HG03196 (cell line): ENCODE measurements around the gene RNF213.

Experiments used
- ATAC-seq: cut with Tn5 transposase; IDR thresholded peaks from one replicate; pipeline ENCODE4 v1.9.1; 2021; ENCODE audit not compliant: unreplicated experiment

RNF213 gene

DNA sequence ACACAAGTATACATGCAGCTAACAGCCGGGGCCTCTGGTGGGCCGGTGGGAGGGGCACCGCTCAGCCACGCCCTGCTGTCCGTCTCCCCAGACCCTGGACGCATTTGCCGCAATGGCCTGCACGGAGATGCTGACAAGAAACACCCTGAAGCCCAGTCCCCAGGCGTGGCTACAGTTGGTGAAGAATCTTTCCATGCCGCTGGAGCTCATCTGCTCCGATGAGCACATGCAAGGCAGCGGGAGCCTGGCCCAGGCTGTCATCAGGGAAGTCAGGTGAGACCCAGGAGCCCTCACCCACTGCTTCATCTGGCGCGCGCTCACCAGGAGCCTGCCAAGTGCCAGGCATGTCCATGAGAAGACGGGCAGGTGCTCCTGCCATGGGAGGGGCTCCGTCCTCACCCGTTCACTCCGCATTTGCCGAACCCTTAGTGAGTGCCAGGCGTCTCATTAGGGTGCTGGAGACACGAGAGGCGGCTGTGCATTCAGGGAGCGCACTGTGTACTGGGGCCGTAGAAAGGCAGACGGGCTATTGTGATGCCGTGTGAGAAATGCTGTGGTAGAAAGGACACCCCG lies 103.0 kb downstream of the RNF213 start:
- no peak for ATAC-seq

DNA sequence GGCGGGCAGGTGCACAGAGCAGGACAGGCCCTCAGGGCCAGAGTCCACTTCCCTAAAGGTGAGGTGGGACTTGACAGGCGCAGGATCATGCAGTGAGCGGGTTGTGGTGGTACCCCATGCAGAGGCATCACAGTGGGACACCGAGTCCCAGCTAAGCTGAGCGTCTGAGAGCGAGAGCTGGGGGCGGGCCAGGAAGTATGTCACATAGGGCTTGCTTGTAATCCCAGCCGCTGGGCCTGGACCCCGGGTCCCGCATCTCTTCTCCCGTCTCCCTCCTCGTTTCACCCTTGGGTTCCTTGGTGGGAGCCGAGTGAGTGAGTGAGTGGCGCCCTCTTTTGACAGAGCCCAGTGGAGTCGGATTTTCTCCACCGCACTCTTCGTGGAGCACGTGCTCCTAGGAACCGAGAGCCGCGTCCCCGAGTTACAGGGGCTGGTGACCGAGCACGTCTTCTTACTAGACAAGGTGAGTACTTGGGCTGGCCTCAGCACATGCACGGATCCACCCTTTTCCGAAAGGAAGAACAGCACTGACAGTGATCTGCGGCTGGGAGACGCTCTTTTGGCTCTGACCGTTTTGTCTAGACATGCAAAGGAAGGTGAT lies 103.5 kb downstream of the RNF213 start:
- ATAC-seq = no peak

- ATAC-seq = no peak
These were observed 104.6 kb downstream of the RNF213 start for GRCh38 chr17:80365001-80365965.

DNA sequence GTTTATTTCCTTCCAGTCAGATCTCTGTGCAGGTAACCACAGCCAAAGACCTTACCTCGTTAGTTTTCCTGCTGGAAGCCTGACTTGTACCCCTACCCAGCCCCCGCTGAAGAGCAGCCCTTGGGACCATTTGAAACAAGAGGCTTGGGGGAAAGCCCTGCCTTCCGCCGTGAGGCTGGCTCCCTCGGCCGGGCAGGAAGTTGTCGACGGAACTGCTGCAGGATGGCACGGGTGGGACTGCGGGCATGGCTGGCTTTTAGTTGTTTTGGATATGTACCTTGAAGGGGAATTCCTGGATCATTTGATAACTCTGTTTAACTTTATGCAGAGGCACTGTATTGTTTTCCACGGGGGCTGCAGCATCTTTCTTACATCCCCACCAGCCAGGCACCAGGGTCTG lies 105.3 kb downstream of the RNF213 start:
- no peak for ATAC-seq

DNA sequence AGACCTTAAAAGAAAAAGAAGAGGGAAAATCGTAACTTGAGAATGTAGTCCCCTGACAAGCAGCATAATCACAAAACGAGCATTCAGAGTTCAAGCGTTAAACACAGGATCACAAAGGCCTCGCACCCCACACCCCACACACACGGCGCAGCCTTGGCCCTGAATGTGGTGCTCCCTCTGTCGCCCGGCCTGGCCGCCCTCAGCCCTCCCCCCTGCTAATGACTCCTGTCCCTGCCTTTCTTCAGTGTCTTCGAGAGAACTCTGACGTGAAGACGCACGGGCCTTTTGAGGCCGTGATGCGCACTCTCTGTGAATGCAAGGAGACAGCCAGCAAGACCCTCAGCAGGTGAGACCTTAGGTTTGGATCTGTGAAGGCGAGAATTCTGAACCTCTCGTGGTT lies 106.9 kb downstream of the RNF213 start:
- no peak for ATAC-seq

DNA sequence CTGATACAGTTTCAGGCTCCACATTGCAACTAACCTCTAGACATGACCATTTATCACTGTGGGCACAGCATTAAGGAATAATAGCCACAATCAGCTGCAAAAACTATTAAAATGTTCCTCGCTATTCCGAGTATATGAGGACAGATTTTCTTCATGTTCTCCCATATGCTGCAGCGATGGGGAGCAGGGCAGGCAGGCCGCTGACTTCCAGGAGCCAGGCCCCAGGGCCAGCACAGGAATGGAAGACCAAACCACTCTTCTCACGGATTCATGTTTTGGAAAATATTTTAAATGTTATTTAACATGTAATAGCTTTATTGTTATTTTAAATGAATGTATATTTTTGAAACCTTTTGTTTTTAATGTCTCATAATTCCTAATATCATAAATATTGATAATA lies 110.5 kb downstream of the RNF213 start:
- no peak for ATAC-seq

GRCh38 chr17:80372456-80372855 lies 111.8 kb downstream of the RNF213 start:
- no peak for ATAC-seq

DNA sequence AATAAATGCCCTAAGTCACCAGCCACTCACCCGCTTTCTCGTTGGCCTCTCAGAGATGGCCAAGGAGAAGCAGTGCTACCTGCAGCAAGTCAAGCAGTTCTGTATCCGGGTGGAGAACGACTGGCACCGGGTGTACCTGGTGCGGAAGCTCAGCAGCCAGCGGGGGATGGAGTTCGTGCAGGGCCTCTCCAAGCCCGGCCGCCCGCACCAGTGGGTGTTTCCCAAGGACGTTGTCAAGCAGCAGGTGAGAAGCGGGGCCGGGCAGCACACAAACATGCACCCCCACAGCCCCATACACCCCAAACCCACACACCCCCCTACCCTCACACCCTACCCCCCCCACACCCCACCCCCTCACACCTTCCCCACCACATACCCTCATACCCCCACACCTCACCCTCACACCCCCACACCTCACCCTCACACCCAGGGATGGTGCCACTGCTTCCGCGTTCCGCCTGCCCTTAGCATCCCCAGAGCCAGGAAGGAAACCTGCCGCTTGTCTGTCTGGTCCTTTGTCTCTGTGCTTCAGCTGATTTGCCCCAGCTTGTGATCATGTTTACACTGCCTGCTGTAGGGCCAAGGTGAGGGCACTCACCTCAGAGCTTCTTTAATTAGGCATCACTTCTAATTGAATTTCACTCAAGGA lies 112.4 kb downstream of the RNF213 start:
- ATAC-seq = no peak

- no peak for ATAC-seq
These were observed 113.5 kb downstream of the RNF213 start for GRCh38 chr17:80374039-80374731.

- ATAC-seq = no peak
These were observed 114.3 kb downstream of the RNF213 start for GRCh38 chr17:80374732-80375585.

- no peak for ATAC-seq
These were observed 115.9 kb downstream of the RNF213 start for GRCh38 chr17:80376531-80376930.

DNA sequence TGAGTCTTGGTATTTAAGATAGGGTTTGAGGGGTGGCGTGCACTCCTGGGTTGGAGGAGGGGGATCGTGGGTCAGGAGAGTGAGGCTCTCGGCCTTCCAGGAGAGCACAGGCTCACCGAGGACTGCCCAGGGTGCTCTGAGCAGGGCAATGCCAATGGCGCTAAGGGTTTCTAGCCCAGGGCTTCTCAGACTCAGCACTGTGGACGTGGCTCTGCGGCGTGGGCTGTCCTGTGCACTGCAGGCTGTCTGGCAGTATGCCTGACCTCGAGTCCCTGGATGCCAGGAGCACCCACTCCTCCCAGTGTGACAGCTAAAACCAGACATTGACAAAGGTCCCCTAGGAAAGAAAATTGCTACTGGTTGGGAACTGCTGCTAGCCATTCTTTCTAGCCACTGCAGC lies 117.1 kb downstream of the RNF213 start:
- no peak for ATAC-seq

- ATAC-seq = no peak
These were observed 118.7 kb downstream of the RNF213 start for GRCh38 chr17:80379348-80379747.

- ATAC-seq = no peak
These were observed 119.4 kb downstream of the RNF213 start for GRCh38 chr17:80380068-80380467.

- no peak for ATAC-seq
These were observed 119.9 kb downstream of the RNF213 start for GRCh38 chr17:80380555-80381002.

DNA sequence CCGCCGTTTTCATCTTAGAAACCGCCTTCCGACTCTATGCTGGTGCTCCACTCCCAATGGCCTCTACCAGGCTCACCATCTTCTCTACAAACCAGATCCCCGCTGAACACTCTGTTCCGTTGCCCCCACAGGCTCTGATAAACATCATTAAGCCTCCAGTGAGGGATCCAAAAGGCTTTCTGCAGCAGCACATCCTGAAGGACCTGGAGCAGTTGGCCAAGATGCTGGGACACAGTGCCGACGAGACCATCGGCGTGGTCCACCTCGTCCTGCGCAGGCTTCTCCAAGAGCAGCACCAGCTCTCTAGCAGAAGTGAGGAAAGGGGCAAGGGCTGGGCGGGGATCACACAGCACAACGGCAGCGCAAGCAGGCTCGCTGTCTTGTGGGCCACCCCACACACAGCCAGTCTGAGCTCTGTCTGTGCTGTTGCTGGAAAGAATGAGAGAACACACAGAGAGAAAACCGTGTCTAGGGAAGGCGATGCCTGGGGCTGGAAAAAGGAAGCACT lies 120.8 kb downstream of the RNF213 start:
- no peak for ATAC-seq

DNA sequence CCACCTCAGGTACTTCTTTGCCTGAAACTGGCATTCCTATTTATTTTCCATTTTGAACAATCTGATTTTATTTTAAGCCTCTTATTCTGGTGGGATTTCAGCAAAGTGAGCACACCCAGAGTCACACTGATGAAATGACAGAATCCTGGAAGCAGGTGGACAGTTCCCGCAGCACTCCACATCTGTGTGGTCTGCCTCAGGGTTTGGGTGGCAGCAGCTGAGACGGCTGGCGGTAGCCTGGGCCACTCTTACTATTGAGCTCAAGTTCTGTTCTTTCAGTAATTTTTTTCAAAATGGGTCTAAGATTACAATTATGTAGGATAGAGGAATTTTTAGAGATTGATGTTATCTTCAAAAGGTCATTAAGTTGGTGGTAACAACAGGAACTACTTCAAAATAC lies 121.8 kb downstream of the RNF213 start:
- ATAC-seq = no peak

DNA sequence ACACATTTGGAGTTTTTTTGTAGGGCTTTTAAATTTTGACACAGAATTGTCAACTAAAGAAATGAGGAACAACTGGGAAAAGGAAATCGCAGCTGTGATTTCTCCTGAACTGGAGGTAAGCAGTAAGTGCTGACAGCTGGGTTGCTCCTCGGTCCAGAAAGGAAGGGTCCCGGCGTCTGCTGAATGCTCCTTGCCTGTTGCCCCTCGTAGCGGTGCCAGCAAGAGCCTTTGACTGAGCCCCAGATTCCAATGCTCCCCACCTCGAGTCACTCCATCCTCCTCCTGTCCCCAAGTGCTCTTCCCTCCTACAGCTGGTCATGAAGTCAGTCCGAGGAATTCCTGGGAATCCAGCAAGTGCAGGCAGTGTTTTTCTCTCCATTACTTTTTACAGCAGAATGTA lies 122.3 kb downstream of the RNF213 start:
- ATAC-seq = no peak

- ATAC-seq = no peak
These were observed 123.7 kb downstream of the RNF213 start for GRCh38 chr17:80384078-80384960.
